Measurements from ENCODE around the gene AADAT. TPM values are rescaled to one million over a fixed set of nuclear protein-coding genes. Genes with fewer than 3 reads are reported as not detected.
"Not testable (repeated sequence)": the region's sequence is repeated elsewhere in the genome, so short reads cannot be mapped to it uniquely, and the experiment has no call there.

Gene AADAT
- total and polyA plus RNA-seq, 12 donors = 0.76 to 7.7 (median 2.5) TPM

DNA sequence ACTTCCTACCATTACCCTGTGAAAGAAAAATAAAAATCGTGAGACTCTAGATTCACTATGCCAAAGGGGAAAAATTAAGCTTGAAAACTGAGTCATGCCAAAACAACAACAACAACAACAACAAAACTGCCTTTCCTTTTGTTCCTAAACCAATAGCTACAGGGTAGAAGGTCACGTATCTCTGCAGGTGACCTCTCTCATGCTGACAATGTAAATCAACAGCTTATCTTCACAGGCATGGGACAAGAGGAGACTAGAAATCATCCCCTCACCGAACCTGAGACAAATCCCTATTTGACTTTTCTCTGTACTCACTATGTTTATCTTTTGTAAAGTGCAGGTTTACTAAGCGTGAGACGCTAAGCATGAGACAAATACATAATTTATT, 20.5 kb upstream of the AADAT start:
- Histone ChIP-seq H3K27ac (no peak overlapping the region), H3K4me1 (replicated peaks in 1 of 2) (no peaks in the 10 kb centered on the region), H3K36me3 (replicated peaks in 1 of 2) (no peaks in the 10 kb centered on the region), H3K4me3 (no peak overlapping the region), H3K27me3 (no peaks in the 10 kb centered on the region), H3K9me3 (replicated peaks in 1 of 3) (no peaks in the 10 kb centered on the region)
- TF ChIP-seq, protein P1, sequence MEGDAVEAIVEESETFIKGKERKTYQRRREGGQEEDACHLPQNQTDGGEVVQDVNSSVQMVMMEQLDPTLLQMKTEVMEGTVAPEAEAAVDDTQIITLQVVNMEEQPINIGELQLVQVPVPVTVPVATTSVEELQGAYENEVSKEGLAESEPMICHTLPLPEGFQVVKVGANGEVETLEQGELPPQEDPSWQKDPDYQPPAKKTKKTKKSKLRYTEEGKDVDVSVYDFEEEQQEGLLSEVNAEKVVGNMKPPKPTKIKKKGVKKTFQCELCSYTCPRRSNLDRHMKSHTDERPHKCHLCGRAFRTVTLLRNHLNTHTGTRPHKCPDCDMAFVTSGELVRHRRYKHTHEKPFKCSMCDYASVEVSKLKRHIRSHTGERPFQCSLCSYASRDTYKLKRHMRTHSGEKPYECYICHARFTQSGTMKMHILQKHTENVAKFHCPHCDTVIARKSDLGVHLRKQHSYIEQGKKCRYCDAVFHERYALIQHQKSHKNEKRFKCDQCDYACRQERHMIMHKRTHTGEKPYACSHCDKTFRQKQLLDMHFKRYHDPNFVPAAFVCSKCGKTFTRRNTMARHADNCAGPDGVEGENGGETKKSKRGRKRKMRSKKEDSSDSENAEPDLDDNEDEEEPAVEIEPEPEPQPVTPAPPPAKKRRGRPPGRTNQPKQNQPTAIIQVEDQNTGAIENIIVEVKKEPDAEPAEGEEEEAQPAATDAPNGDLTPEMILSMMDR (IDR thresholded peaks at IDR 0.05) = no peak
- no peak for TF ChIP-seq POLR2A (IDR thresholded peaks at IDR 0.05)
- no peak for DNase-seq
- intact Hi-C loops (cut with DNase I) = no loop called here
- WGBS, 4 donors = 38 to 52% (median 46%) methylated on average over 5 of the region's 5 CpGs

GRCh38 chr4:170109586-170110284, 20.0 kb upstream of the AADAT start:
- H3K36me3 ChIP-seq (replicated peaks in 1 of 2) = no peaks in the 10 kb centered on the region
- H3K27ac ChIP-seq = no peak overlapping the region
- no peaks in the 10 kb centered on the region for H3K27me3 ChIP-seq
- no peak for TF ChIP-seq POLR2A (IDR thresholded peaks at IDR 0.05)
- TF ChIP-seq, protein P1 (IDR thresholded peaks at IDR 0.05) = no peak
- H3K4me3 ChIP-seq = no peak overlapping the region
- intact Hi-C loops (cut with DNase I) = no loop called here
- 47 to 58% (median 54%) methylated on average over 6 of the region's 6 CpGs for WGBS, 4 donors
- no peaks in the 10 kb centered on the region for H3K4me1 ChIP-seq (replicated peaks in 1 of 2)
- H3K9me3 ChIP-seq (replicated peaks in 1 of 3) = no peaks in the 10 kb centered on the region
- no peak for DNase-seq

DNA sequence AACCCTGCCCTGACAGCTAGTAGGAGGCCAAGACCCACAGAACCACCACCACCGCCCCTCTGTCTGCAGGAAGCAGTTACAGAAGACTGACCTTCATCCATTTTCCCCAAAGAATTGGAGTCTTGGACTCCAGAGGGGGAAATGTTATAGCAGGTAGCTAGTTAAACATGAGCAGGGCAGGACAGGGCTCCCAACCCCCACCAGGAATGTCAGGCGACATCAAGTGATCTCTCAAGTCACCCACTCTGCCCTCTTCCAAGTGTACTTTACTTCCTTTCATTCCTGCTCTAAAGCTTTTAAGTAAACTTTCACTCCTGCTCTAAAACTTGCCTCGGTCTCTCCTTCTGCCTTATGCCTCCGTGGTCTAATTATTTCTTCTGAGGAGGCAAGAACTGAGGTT, 17.1 kb upstream of the AADAT start:
- intact Hi-C loops (cut with DNase I) = no loop called here
- 74 to 88% (median 79%) methylated on average over 4 of the region's 4 CpGs for WGBS, 4 donors
- no peak for TF ChIP-seq POLR2A (IDR thresholded peaks at IDR 0.05)
- TF ChIP-seq, protein P1 (IDR thresholded peaks at IDR 0.05) = no peak

DNA sequence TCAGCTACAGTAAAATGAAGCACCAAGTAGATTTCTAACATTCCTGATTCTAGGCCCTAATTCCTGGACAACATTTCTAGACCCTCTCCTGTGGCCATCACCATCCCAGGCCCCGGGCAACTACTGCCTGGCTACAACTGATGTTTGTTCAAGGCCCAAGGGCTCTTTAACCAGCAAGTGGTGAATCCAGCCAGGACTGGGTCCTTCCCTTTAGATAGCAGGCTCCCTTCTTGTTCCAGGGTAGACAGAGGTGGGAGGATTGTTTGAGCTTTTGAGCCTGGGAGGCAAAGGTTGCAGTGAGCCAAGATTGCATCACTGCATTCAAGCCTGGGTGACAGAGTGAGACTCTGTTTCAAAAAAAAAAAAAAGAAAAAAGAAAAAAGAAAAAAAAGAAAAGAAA, 12.7 kb upstream of the AADAT start:
- 90 to 100% (median 95%) methylated on average over 1 of the region's 1 CpG for WGBS, 4 donors
- H3K36me3 ChIP-seq (replicated peaks in 1 of 2) = no peaks in the 10 kb centered on the region
- H3K4me3 ChIP-seq = no peak overlapping the region
- no peaks in the 10 kb centered on the region for H3K4me1 ChIP-seq (replicated peaks in 1 of 2)
- no peak for DNase-seq
- H3K27ac ChIP-seq = no peak overlapping the region
- TF ChIP-seq, protein P1 (IDR thresholded peaks at IDR 0.05) = no peak
- no peak for TF ChIP-seq POLR2A (IDR thresholded peaks at IDR 0.05)
- no peaks in the 10 kb centered on the region for H3K9me3 ChIP-seq (replicated peaks in 1 of 3)
- intact Hi-C loops (cut with DNase I) = no loop called here
- no peaks in the 10 kb centered on the region for H3K27me3 ChIP-seq

More for the DNA sequence above, 17.1 kb upstream of the AADAT start:
- no peak for DNase-seq
- no peak overlapping the region for H3K27ac ChIP-seq
- no peak overlapping the region for H3K4me3 ChIP-seq
- no peaks in the 10 kb centered on the region for H3K36me3 ChIP-seq (replicated peaks in 1 of 2)
- H3K27me3 ChIP-seq = no peaks in the 10 kb centered on the region
- H3K4me1 ChIP-seq (replicated peaks in 1 of 2) = no peaks in the 10 kb centered on the region
- H3K9me3 ChIP-seq (replicated peaks in 1 of 3) = no peaks in the 10 kb centered on the region

DNA sequence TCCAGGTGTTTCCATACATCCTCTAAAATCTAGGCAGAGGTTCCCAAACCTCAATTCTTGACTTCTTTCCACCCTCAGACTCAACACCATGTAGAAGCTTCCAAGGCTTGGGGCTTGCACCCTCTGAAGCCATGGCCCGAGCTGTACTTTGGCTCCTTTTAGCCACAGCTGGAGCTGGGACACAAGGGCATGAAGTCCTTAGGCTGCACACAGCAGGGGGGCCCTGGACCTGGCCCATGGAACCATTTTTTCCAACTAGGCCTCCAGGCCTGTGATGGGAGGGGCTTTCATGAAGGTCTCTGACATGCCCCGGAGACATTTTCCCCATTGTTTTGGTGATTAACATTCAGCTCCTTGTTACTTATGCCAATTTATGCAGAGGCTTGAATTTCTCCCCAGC, 8.4 kb upstream of the AADAT start:
- DNase-seq; H3K27ac ChIP-seq; H3K9me3 ChIP-seq (replicated peaks in 1 of 3); H3K4me1 ChIP-seq (replicated peaks in 1 of 2); intact Hi-C loops (cut with DNase I); H3K4me3 ChIP-seq; H3K36me3 ChIP-seq (replicated peaks in 1 of 2); H3K27me3 ChIP-seq: not testable (repeated sequence)
- WGBS, 4 donors = 77 to 86% (median 83%) methylated on average over 1 to 2 of the region's 2 CpGs
